ENCODE measurements around the gene GRB7.
"Not testable (repeated sequence)": the region's sequence is repeated elsewhere in the genome, so short reads cannot be mapped to it uniquely, and the experiment has no call there.

GRB7 gene

GRCh38 chr17:39702901-39703893 is 34.5 kb upstream of the GRB7 start:
- peaks cover 48% of the 10 kb centered on the region for H3K27me3 Mint-ChIP-seq
- peaks cover 10% of the 10 kb centered on the region for H3K4me1 Mint-ChIP-seq (ENCODE audit: low read depth)
- H3K4me3 Mint-ChIP-seq = no peak overlapping the region
- no peaks in the 10 kb centered on the region for H3K36me3 Mint-ChIP-seq (ENCODE audit: low read depth)
- intact Hi-C loops (cut with micrococcal nuclease) = no loop called here
- H3K9me3 Mint-ChIP-seq = no peaks in the 10 kb centered on the region
- no peak overlapping the region for H3K27ac Mint-ChIP-seq

- H3K36me3 Mint-ChIP-seq (ENCODE audit: low read depth) = no peaks in the 10 kb centered on the region
- H3K4me3 Mint-ChIP-seq = no peak overlapping the region
- intact Hi-C loops (cut with micrococcal nuclease) = no loop called here
- no peak overlapping the region for H3K27ac Mint-ChIP-seq
- H3K27me3 Mint-ChIP-seq = peaks cover 43% of the 10 kb centered on the region
- H3K4me1 Mint-ChIP-seq (ENCODE audit: low read depth) = peaks cover 10% of the 10 kb centered on the region
- no peaks in the 10 kb centered on the region for H3K9me3 Mint-ChIP-seq
Measured at GRCh38 chr17:39703913-39704312, 33.8 kb upstream of the GRB7 start.

- intact Hi-C loops (cut with micrococcal nuclease) = no loop called here
- H3K9me3 Mint-ChIP-seq = no peaks in the 10 kb centered on the region
- H3K27ac Mint-ChIP-seq = no peak overlapping the region
- H3K4me3 Mint-ChIP-seq = no peak overlapping the region
- H3K27me3 Mint-ChIP-seq = peaks cover 36% of the 10 kb centered on the region
- peaks cover 4% of the 10 kb centered on the region for H3K4me1 Mint-ChIP-seq (ENCODE audit: low read depth)
- H3K36me3 Mint-ChIP-seq (ENCODE audit: low read depth) = no peaks in the 10 kb centered on the region
Measured at GRCh38 chr17:39704821-39705551, 32.8 kb upstream of the GRB7 start.

GRCh38 chr17:39705786-39706348 is 31.9 kb upstream of the GRB7 start:
- H3K4me1 Mint-ChIP-seq (ENCODE audit: low read depth) = no peaks in the 10 kb centered on the region
- peaks cover 27% of the 10 kb centered on the region for H3K27me3 Mint-ChIP-seq
- no peak overlapping the region for H3K27ac Mint-ChIP-seq
- H3K9me3 Mint-ChIP-seq = no peaks in the 10 kb centered on the region
- intact Hi-C loops (cut with micrococcal nuclease) = no loop called here
- no peaks in the 10 kb centered on the region for H3K36me3 Mint-ChIP-seq (ENCODE audit: low read depth)
- H3K4me3 Mint-ChIP-seq = no peak overlapping the region

GRCh38 chr17:39706383-39706782 is 31.4 kb upstream of the GRB7 start:
- H3K4me3 Mint-ChIP-seq = no peak overlapping the region
- H3K27me3 Mint-ChIP-seq = peaks cover 22% of the 10 kb centered on the region
- H3K36me3 Mint-ChIP-seq (ENCODE audit: low read depth) = no peaks in the 10 kb centered on the region
- no peak overlapping the region for H3K27ac Mint-ChIP-seq
- no peaks in the 10 kb centered on the region for H3K4me1 Mint-ChIP-seq (ENCODE audit: low read depth)
- intact Hi-C loops (cut with micrococcal nuclease) = no loop called here
- no peaks in the 10 kb centered on the region for H3K9me3 Mint-ChIP-seq

GRCh38 chr17:39706921-39707337 is 30.8 kb upstream of the GRB7 start:
- intact Hi-C loops (cut with micrococcal nuclease) = no loop called here
- Mint-ChIP-seq H3K9me3 (no peaks in the 10 kb centered on the region), H3K27me3 (peaks cover 16% of the 10 kb centered on the region), H3K4me3 (no peak overlapping the region), H3K4me1 (ENCODE audit: low read depth) (no peaks in the 10 kb centered on the region), H3K36me3 (ENCODE audit: low read depth) (no peaks in the 10 kb centered on the region), H3K27ac (no peak overlapping the region)

GRCh38 chr17:39709319-39709997 is 28.3 kb upstream of the GRB7 start:
- Mint-ChIP-seq H3K27me3 (peaks cover 2% of the 10 kb centered on the region), H3K4me3 (no peak overlapping the region), H3K27ac (no peak overlapping the region), H3K36me3 (ENCODE audit: low read depth) (no peaks in the 10 kb centered on the region), H3K9me3 (no peaks in the 10 kb centered on the region), H3K4me1 (ENCODE audit: low read depth) (no peaks in the 10 kb centered on the region)
- intact Hi-C loops (cut with micrococcal nuclease) = no loop called here

- intact Hi-C loops (cut with micrococcal nuclease) = no loop called here
- Mint-ChIP-seq H3K4me3 (no peak overlapping the region), H3K9me3 (no peaks in the 10 kb centered on the region), H3K4me1 (ENCODE audit: low read depth) (no peaks in the 10 kb centered on the region), H3K36me3 (ENCODE audit: low read depth) (no peaks in the 10 kb centered on the region), H3K27me3 (peaks cover 2% of the 10 kb centered on the region), H3K27ac (no peak overlapping the region)
Measured at GRCh38 chr17:39709998-39710964, 27.5 kb upstream of the GRB7 start.

GRCh38 chr17:39711071-39711470 is 26.7 kb upstream of the GRB7 start:
- H3K27me3 Mint-ChIP-seq; intact Hi-C loops (cut with micrococcal nuclease); H3K4me3 Mint-ChIP-seq; H3K4me1 Mint-ChIP-seq (ENCODE audit: low read depth); H3K9me3 Mint-ChIP-seq; H3K27ac Mint-ChIP-seq; H3K36me3 Mint-ChIP-seq (ENCODE audit: low read depth): not testable (repeated sequence)

- Mint-ChIP-seq H3K36me3 (ENCODE audit: low read depth) (no peaks in the 10 kb centered on the region), H3K27ac (no peak overlapping the region), H3K4me1 (ENCODE audit: low read depth) (no peaks in the 10 kb centered on the region), H3K4me3 (no peak overlapping the region), H3K27me3 (peaks cover 2% of the 10 kb centered on the region), H3K9me3 (no peaks in the 10 kb centered on the region)
- intact Hi-C loops (cut with micrococcal nuclease) = no loop called here
Measured at GRCh38 chr17:39711851-39712250, 25.9 kb upstream of the GRB7 start.

GRCh38 chr17:39714234-39714633 is 23.5 kb upstream of the GRB7 start:
- no peak overlapping the region for H3K4me3 Mint-ChIP-seq
- no peaks in the 10 kb centered on the region for H3K4me1 Mint-ChIP-seq (ENCODE audit: low read depth)
- no peaks in the 10 kb centered on the region for H3K36me3 Mint-ChIP-seq (ENCODE audit: low read depth)
- no peak overlapping the region for H3K27ac Mint-ChIP-seq
- H3K9me3 Mint-ChIP-seq = no peaks in the 10 kb centered on the region
- intact Hi-C loops (cut with micrococcal nuclease) = no loop called here
- peaks cover 2% of the 10 kb centered on the region for H3K27me3 Mint-ChIP-seq

- H3K4me1 Mint-ChIP-seq (ENCODE audit: low read depth) = no peaks in the 10 kb centered on the region
- no peak overlapping the region for H3K27ac Mint-ChIP-seq
- H3K36me3 Mint-ChIP-seq (ENCODE audit: low read depth) = no peaks in the 10 kb centered on the region
- intact Hi-C loops (cut with micrococcal nuclease) = no loop called here
- H3K27me3 Mint-ChIP-seq = no peaks in the 10 kb centered on the region
- H3K4me3 Mint-ChIP-seq = no peak overlapping the region
- no peaks in the 10 kb centered on the region for H3K9me3 Mint-ChIP-seq
Measured at GRCh38 chr17:39715375-39716072, 22.2 kb upstream of the GRB7 start.

Measured in dendritic cell treated with granulocyte-macrophage colony-stimulating factor and Interleukin-4, amounts not matched to agents 40 ng/mL and 50 ng/mL, for 4 days (primary cell).